DMS 273 treated with DMSO at 0.1 percent for 48 hours (cell line): Measurements from ENCODE around the gene FBXO21.
"Not testable (repeated sequence)": the region's sequence is repeated elsewhere in the genome, so short reads cannot be mapped to it uniquely, and the experiment has no call there.

Experiments used
- DNase-seq: peaks from one replicate; lab custom pipeline; 2025; lab: John Stamatoyannopoulos, UW

The FBXO21 gene

GRCh38 chr12:117190210-117190781 is at the start of gene FBXO21:
FBXO21 (minus strand) TSS chr12:117190470; CDS start chr12:117190456, 14 bp downstream.
- DNase-seq = peak; percentile 39

GRCh38 chr12:117236456-117237001 is 46.3 kb upstream of the FBXO21 start:
- peak; percentile 28 for DNase-seq

GRCh38 chr12:117235261-117235660 is 45.0 kb upstream of the FBXO21 start:
- DNase-seq = no peak

GRCh38 chr12:117234441-117234840 is 44.2 kb upstream of the FBXO21 start:
- no peak for DNase-seq

- DNase-seq = no peak
Measured at GRCh38 chr12:117231750-117232149, 41.5 kb upstream of the FBXO21 start.

GRCh38 chr12:117228239-117228638 is 38.0 kb upstream of the FBXO21 start:
- no peak for DNase-seq

- no peak for DNase-seq
Measured at GRCh38 chr12:117227000-117227653, 36.9 kb upstream of the FBXO21 start.

- DNase-seq = no peak
Measured at GRCh38 chr12:117226505-117226904, 36.2 kb upstream of the FBXO21 start.

- no peak for DNase-seq
Measured at GRCh38 chr12:117225179-117225578, 34.9 kb upstream of the FBXO21 start.

- not testable (repeated sequence) for DNase-seq
Measured at GRCh38 chr12:117220947-117221346, 30.7 kb upstream of the FBXO21 start.

GRCh38 chr12:117218149-117218548 is 27.9 kb upstream of the FBXO21 start:
- DNase-seq = no peak

GRCh38 chr12:117216686-117217085 is 26.4 kb upstream of the FBXO21 start:
- no peak for DNase-seq

GRCh38 chr12:117214797-117215196 is 24.5 kb upstream of the FBXO21 start:
- DNase-seq = no peak

- DNase-seq = no peak
Measured at GRCh38 chr12:117213295-117213808, 23.1 kb upstream of the FBXO21 start.

GRCh38 chr12:117212563-117213190 is 22.4 kb upstream of the FBXO21 start:
- DNase-seq = peak; percentile 28

- DNase-seq = no peak
Measured at GRCh38 chr12:117210266-117210918, 20.1 kb upstream of the FBXO21 start.

GRCh38 chr12:117209626-117210025 is 19.4 kb upstream of the FBXO21 start:
- DNase-seq = no peak

GRCh38 chr12:117208811-117209455 is 18.7 kb upstream of the FBXO21 start:
- DNase-seq = no peak

- no peak for DNase-seq
Measured at GRCh38 chr12:117208206-117208605, 17.9 kb upstream of the FBXO21 start.

GRCh38 chr12:117207675-117208074 is 17.4 kb upstream of the FBXO21 start:
- DNase-seq = no peak

- DNase-seq = no peak
Measured at GRCh38 chr12:117202556-117202955, 12.3 kb upstream of the FBXO21 start.

- no peak for DNase-seq
Measured at GRCh38 chr12:117202033-117202432, 11.8 kb upstream of the FBXO21 start.
